ENCODE data around the gene WDR54.

The WDR54 gene

DNA sequence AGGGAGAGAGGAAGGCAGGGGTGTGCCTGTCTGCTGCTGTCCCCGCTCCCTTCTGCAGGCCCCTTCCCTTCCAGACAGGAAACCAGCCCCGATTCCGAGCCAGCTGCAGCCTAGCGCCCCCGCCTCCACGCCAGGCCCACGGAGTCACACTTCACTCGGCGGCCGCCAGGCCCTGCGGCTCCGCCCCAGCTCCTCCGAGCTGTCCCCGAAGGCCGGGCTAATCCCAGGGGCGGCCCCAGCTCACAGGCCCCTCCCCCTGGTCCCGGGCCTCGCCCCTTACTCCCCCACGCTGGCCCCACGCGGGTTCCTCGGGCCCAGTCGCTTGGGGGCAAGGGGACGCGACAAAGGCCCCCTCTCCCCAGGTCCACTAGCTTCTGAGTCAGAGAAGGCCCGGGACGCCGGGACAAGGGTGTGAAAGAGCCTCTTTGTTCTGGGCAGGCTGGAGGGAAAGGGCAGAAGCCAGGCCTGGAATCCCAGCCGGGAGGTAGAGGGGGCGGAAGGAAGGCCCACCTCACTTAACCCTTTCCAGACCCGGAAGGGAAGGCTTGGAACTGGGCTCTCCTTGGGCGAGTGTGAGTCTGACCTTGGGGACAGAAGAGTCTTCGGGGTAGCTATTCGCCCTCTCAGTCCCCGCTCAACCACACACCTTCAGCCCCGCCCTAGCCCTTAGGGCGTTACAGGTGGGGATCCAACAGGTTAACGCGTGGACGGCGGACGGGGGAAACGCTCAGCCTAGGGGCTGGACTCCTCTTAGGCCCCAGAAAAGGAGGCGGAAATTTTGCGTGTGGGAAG lies 19.0 kb downstream of the WDR54 start (continued):
- no peak for TF ChIP-seq ZNF416 (tag by site-specific recombination; IDR thresholded peaks at IDR 0.05)
- TF ChIP-seq, protein P1, sequence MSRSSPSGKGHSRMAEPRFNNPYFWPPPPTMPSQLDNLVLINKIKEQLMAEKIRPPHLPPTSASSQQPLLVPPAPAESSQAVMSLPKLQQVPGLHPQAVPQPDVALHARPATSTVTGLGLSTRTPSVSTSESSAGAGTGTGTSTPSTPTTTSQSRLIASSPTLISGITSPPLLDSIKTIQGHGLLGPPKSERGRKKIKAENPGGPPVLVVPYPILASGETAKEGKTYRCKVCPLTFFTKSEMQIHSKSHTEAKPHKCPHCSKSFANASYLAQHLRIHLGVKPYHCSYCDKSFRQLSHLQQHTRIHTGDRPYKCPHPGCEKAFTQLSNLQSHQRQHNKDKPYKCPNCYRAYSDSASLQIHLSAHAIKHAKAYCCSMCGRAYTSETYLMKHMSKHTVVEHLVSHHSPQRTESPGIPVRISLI (tag by site-specific recombination; IDR thresholded peaks at IDR 0.05): no peak
- TF ChIP-seq, protein P2, sequence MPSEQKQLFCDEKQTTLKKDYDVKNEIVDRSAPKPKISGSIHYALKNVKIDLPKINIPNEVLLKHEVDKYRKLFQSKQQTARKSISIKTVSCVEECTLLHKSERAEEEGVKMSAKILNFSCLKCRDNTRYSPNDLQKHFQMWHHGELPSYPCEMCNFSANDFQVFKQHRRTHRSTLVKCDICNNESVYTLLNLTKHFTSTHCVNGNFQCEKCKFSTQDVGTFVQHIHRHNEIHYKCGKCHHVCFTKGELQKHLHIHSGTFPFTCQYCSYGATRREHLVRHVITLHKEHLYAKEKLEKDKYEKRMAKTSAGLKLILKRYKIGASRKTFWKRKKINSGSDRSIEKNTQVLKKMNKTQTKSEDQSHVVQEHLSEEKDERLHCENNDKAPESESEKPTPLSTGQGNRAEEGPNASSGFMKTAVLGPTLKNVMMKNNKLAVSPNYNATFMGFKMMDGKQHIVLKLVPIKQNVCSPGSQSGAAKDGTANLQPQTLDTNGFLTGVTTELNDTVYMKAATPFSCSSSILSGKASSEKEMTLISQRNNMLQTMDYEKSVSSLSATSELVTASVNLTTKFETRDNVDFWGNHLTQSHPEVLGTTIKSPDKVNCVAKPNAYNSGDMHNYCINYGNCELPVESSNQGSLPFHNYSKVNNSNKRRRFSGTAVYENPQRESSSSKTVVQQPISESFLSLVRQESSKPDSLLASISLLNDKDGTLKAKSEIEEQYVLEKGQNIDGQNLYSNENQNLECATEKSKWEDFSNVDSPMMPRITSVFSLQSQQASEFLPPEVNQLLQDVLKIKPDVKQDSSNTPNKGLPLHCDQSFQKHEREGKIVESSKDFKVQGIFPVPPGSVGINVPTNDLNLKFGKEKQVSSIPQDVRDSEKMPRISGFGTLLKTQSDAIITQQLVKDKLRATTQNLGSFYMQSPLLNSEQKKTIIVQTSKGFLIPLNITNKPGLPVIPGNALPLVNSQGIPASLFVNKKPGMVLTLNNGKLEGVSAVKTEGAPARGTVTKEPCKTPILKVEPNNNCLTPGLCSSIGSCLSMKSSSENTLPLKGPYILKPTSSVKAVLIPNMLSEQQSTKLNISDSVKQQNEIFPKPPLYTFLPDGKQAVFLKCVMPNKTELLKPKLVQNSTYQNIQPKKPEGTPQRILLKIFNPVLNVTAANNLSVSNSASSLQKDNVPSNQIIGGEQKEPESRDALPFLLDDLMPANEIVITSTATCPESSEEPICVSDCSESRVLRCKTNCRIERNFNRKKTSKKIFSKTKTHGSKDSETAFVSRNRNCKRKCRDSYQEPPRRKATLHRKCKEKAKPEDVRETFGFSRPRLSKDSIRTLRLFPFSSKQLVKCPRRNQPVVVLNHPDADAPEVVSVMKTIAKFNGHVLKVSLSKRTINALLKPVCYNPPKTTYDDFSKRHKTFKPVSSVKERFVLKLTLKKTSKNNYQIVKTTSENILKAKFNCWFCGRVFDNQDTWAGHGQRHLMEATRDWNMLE (tag by site-specific recombination; conservative IDR thresholded peaks at IDR 0.05; ENCODE audit: low read depth): no peak
- peak; percentile 36; the same call in 1 of the 2 replicates for TF ChIP-seq BCL11A (tag by site-specific recombination; IDR thresholded peaks at IDR 0.05; ENCODE audit: low read depth)
- TF ChIP-seq, protein P3, sequence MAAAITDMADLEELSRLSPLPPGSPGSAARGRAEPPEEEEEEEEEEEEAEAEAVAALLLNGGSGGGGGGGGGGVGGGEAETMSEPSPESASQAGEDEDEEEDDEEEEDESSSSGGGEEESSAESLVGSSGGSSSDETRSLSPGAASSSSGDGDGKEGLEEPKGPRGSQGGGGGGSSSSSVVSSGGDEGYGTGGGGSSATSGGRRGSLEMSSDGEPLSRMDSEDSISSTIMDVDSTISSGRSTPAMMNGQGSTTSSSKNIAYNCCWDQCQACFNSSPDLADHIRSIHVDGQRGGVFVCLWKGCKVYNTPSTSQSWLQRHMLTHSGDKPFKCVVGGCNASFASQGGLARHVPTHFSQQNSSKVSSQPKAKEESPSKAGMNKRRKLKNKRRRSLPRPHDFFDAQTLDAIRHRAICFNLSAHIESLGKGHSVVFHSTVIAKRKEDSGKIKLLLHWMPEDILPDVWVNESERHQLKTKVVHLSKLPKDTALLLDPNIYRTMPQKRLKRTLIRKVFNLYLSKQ (tag by site-specific recombination; IDR thresholded peaks at IDR 0.05; ENCODE audit: borderline replicate concordance): no peak; the same call in 1 of the 2 replicates
- TF ChIP-seq ZNF768 (tag by site-specific recombination; IDR thresholded peaks at IDR 0.05): no peak
- TF ChIP-seq, protein P4, sequence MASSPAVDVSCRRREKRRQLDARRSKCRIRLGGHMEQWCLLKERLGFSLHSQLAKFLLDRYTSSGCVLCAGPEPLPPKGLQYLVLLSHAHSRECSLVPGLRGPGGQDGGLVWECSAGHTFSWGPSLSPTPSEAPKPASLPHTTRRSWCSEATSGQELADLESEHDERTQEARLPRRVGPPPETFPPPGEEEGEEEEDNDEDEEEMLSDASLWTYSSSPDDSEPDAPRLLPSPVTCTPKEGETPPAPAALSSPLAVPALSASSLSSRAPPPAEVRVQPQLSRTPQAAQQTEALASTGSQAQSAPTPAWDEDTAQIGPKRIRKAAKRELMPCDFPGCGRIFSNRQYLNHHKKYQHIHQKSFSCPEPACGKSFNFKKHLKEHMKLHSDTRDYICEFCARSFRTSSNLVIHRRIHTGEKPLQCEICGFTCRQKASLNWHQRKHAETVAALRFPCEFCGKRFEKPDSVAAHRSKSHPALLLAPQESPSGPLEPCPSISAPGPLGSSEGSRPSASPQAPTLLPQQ (tag by site-specific recombination; IDR thresholded peaks at IDR 0.05): peak; percentile 81
- TF ChIP-seq, protein P5, sequence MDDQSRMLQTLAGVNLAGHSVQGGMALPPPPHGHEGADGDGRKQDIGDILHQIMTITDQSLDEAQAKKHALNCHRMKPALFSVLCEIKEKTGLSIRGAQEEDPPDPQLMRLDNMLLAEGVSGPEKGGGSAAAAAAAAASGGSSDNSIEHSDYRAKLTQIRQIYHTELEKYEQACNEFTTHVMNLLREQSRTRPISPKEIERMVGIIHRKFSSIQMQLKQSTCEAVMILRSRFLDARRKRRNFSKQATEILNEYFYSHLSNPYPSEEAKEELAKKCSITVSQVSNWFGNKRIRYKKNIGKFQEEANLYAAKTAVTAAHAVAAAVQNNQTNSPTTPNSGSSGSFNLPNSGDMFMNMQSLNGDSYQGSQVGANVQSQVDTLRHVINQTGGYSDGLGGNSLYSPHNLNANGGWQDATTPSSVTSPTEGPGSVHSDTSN (CRISPR knock-in tag; IDR thresholded peaks at IDR 0.05): no peak
- TF ChIP-seq ZNF747 (tag by site-specific recombination; IDR thresholded peaks at IDR 0.05): no peak
- TF ChIP-seq SETDB1 (IDR thresholded peaks at IDR 0.05; ENCODE audit: insufficient read length, low read length): no peak
- TF ChIP-seq ZNF114 (tag by site-specific recombination; IDR thresholded peaks at IDR 0.05): no peak
- TF ChIP-seq ZNF670 (tag by site-specific recombination; IDR thresholded peaks at IDR 0.05; ENCODE audit: low read depth): no peak
- no peak for TF ChIP-seq ZNF354C (tag by site-specific recombination; IDR thresholded peaks at IDR 0.05; ENCODE audit: borderline replicate concordance, low read depth)
- TF ChIP-seq ZNF404 (tag by site-specific recombination; IDR thresholded peaks at IDR 0.05): no peak
- TF ChIP-seq ZNF394 (tag by site-specific recombination; IDR thresholded peaks at IDR 0.05; ENCODE audit: borderline replicate concordance): peak; percentile 97
- TF ChIP-seq ZNF514 (tag by site-specific recombination; IDR thresholded peaks at IDR 0.05): no peak
- TF ChIP-seq, protein P6, sequence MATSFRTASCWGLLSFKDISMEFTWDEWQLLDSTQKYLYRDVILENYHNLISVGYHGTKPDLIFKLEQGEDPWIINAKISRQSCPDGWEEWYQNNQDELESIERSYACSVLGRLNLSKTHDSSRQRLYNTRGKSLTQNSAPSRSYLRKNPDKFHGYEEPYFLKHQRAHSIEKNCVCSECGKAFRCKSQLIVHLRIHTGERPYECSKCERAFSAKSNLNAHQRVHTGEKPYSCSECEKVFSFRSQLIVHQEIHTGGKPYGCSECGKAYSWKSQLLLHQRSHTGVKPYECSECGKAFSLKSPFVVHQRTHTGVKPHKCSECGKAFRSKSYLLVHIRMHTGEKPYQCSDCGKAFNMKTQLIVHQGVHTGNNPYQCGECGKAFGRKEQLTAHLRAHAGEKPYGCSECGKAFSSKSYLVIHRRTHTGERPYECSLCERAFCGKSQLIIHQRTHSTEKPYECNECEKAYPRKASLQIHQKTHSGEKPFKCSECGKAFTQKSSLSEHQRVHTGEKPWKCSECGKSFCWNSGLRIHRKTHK (tag by site-specific recombination; IDR thresholded peaks at IDR 0.05): no peak
- TF ChIP-seq TRIM28 (IDR thresholded peaks at IDR 0.05; ENCODE audit: borderline replicate concordance, low read length): 0 out of 2 replicates have a peak, but pooled peaks have one; percentile 21
- TF ChIP-seq, protein P7, sequence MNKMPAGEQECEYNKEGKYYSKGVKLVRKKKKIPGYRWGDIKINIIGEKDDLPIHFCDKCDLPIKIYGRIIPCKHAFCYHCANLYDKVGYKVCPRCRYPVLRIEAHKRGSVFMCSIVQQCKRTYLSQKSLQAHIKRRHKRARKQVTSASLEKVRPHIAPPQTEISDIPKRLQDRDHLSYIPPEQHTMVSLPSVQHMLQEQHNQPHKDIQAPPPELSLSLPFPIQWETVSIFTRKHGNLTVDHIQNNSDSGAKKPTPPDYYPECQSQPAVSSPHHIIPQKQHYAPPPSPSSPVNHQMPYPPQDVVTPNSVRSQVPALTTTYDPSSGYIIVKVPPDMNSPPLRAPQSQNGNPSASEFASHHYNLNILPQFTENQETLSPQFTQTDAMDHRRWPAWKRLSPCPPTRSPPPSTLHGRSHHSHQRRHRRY (tag by site-specific recombination; IDR thresholded peaks at IDR 0.05): no peak
- TF ChIP-seq ZXDB (tag by site-specific recombination; IDR thresholded peaks at IDR 0.05): peak; percentile 91
- TF ChIP-seq, protein P8, sequence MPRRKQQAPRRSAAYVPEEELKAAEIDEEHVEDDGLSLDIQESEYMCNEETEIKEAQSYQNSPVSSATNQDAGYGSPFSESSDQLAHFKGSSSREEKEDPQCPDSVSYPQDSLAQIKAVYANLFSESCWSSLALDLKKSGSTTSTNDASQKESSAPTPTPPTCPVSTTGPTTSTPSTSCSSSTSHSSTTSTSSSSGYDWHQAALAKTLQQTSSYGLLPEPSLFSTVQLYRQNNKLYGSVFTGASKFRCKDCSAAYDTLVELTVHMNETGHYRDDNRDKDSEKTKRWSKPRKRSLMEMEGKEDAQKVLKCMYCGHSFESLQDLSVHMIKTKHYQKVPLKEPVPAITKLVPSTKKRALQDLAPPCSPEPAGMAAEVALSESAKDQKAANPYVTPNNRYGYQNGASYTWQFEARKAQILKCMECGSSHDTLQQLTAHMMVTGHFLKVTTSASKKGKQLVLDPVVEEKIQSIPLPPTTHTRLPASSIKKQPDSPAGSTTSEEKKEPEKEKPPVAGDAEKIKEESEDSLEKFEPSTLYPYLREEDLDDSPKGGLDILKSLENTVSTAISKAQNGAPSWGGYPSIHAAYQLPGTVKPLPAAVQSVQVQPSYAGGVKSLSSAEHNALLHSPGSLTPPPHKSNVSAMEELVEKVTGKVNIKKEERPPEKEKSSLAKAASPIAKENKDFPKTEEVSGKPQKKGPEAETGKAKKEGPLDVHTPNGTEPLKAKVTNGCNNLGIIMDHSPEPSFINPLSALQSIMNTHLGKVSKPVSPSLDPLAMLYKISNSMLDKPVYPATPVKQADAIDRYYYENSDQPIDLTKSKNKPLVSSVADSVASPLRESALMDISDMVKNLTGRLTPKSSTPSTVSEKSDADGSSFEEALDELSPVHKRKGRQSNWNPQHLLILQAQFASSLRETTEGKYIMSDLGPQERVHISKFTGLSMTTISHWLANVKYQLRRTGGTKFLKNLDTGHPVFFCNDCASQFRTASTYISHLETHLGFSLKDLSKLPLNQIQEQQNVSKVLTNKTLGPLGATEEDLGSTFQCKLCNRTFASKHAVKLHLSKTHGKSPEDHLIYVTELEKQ (tag by site-specific recombination; IDR thresholded peaks at IDR 0.05; ENCODE audit: borderline replicate concordance): no peak
